ENCODE measurements around the gene ABCB8. TPM values are rescaled to one million over a fixed set of nuclear protein-coding genes. Genes with fewer than 3 reads are reported as not detected.
A peak's percentile ranks its signal among the peaks of the same experiment; 100 is the strongest.

ABCB8 gene
- total and polyA plus RNA-seq, 2 donors (not counting 1 experiment from before 2014, with no cell fraction given) = 41.4 to 69.7 TPM

DNA sequence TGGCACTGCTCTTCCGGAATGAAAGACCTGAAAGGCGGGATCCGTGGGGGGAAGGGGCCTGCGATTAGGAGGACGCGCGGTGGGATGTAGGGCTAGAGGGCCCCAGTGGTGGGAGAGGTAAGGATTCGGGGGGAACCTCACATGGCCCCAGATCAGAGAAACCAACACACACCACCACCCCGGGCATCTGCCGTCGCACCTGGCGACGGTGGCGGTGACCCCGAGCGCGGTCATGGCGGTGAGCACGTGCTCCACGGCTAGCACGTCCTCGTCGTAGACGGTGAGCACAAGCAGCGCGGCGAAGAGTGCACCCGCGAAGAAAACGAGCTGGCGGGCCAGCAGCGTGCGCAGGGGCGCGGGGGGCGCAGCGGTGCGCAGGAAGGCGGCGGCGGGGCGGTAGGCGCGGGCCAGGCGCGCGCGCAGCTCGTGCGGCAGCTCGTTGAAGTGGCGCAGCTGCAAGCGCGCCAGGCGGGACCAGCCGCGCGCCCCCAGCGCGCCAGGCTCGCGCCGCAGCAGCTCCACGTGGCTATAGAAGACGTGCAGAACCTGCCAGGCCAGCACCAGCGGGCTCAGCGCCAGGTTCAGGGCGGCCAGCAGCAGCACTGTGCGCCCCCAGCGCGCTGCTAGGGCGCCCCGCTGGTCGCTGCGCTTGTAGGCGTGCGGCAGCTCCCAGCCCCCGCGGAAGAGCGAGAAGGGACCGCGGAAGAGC is 9.7 kb upstream of the ABCB8 start:
- ATAC-seq (ENCODE audit: low read depth) = peak; percentile 9
- TF ChIP-seq, protein P1, sequence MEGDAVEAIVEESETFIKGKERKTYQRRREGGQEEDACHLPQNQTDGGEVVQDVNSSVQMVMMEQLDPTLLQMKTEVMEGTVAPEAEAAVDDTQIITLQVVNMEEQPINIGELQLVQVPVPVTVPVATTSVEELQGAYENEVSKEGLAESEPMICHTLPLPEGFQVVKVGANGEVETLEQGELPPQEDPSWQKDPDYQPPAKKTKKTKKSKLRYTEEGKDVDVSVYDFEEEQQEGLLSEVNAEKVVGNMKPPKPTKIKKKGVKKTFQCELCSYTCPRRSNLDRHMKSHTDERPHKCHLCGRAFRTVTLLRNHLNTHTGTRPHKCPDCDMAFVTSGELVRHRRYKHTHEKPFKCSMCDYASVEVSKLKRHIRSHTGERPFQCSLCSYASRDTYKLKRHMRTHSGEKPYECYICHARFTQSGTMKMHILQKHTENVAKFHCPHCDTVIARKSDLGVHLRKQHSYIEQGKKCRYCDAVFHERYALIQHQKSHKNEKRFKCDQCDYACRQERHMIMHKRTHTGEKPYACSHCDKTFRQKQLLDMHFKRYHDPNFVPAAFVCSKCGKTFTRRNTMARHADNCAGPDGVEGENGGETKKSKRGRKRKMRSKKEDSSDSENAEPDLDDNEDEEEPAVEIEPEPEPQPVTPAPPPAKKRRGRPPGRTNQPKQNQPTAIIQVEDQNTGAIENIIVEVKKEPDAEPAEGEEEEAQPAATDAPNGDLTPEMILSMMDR (IDR thresholded peaks at IDR 0.05) = peak; percentile 48
- TF ChIP-seq EZH2 (IDR thresholded peaks at IDR 0.05; ENCODE audit: borderline replicate concordance, insufficient read depth, low read depth, low read length, poor library complexity, severe bottlenecking) = no peak
- Mint-ChIP-seq H3K9me3 (ENCODE audit: insufficient read depth) (no peaks in the 10 kb centered on the region), H3K4me3 (peak overlapping the region; percentile 91), H3K4me1 (peaks cover 44% of the 10 kb centered on the region), H3K27ac (peak overlapping the region; percentile 72), H3K27me3 (peaks cover 31% of the 10 kb centered on the region)
- H3K79me2 ChIP-seq (ENCODE audit: control insufficient read depth, insufficient read depth, low read length) = no peaks in the 10 kb centered on the region
- peak overlapping the region; percentile 60 for H3K9ac ChIP-seq (ENCODE audit: low read length)
- no peaks in the 10 kb centered on the region for H4K20me1 ChIP-seq (ENCODE audit: control insufficient read depth, insufficient read depth, low read length, poor library complexity, severe bottlenecking)
- intact Hi-C loops (cut with micrococcal nuclease) = loop anchor here (1.0 kb wide), 3 partner anchors 10 to 120 kb away; partner anchors contain the start of gene ABCB8
- 3% methylated on average over 76 of the region's 82 CpGs for WGBS (ENCODE audit: insufficient coverage)
- H2AFZ ChIP-seq (ENCODE audit: insufficient read depth, low read depth, low read length, poor library complexity, severe bottlenecking) = peak overlapping the region; percentile 77
- POLR2A ChIA-PET = interaction anchor here (2.3 kb wide), 1 partner anchor 10 kb away, joined by 11 read pairs; the partner anchor contains the start of gene ABCB8
- H3K4me1 ChIP-seq (ENCODE audit: control insufficient read depth in 2 of 2, insufficient read depth in 2 of 2, low read length in 2 of 2) = peaks cover 29 to 38% of the 10 kb centered on the region in 2 donors
- CTCF ChIA-PET = interaction anchor here (0.6 to 3.9 kb wide), 21 partner anchors 8 to 1247 kb away, joined by 3 to 25 read pairs (median 4); partner anchors contain the start of genes ABCB8, CDK5 and TMUB1
- peak; percentile 71 for DNase-seq
- no peaks in the 10 kb centered on the region for H3K36me3 ChIP-seq (replicated peaks in 1 of 2; ENCODE audit: control extremely low read depth in 1 of 2, control insufficient read depth in 1 of 2, extremely low read depth in 1 of 2, insufficient read depth in 2 of 2, low read length in 1 of 2)
- H3K4me3 ChIP-seq (ENCODE audit: control extremely low read depth in 1 of 5, extremely low read depth in 1 of 5, insufficient read depth in 1 of 5, low read depth in 2 of 5, low read length in 4 of 5) = peak overlapping the region in 4 of 5 experiments; percentile 34 to 51 (median 42)
- no peak overlapping the region for H3K27ac ChIP-seq (ENCODE audit: low read length in 2 of 2)
- H3K9me3 ChIP-seq (ENCODE audit: control extremely low read depth in 1 of 3, control insufficient read depth in 2 of 3, insufficient read depth in 1 of 3, low read length in 2 of 3) = peaks cover 0 to 20% (median 0%) of the 10 kb centered on the region in 3 donors
- H3K4me2 ChIP-seq (replicated peaks; ENCODE audit: low read depth, low read length, poor library complexity, severe bottlenecking) = peak overlapping the region; percentile 97
- H3K27me3 ChIP-seq (replicated peaks in 1 of 4; ENCODE audit: control extremely low read depth in 1 of 4, control insufficient read depth in 3 of 4, insufficient read depth in 4 of 4, low read length in 3 of 4) = peaks cover 0 to 51% (median 21%) of the 10 kb centered on the region in 4 experiments

DNA sequence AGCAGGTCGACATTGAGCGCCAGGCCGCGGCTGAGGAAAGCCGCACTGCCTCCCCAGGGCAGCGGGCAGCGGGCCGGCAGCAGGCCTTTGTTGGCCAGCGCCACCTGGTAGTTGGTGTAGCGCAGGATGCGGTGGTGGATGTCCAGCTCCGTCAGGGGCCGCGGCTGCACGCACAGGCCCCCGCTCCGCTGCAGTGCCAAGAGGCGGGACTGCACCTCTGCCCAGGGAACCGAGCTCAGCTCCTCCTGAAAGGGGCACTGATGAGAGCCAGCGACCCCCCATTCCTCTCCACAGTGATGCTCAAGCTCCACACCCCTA is 9.2 kb upstream of the ABCB8 start:
- Histone ChIP-seq H3K4me2 (replicated peaks; ENCODE audit: low read depth, low read length, poor library complexity, severe bottlenecking) (peak overlapping the region; percentile 97), H3K27me3 (replicated peaks in 1 of 4; ENCODE audit: control extremely low read depth in 1 of 4, control insufficient read depth in 3 of 4, insufficient read depth in 4 of 4, low read length in 3 of 4) (peaks cover 0 to 49% (median 21%) of the 10 kb centered on the region in 4 experiments), H3K9ac (ENCODE audit: low read length) (peak overlapping the region; percentile 31), H2AFZ (ENCODE audit: insufficient read depth, low read depth, low read length, poor library complexity, severe bottlenecking) (peak overlapping the region; percentile 77), H3K27ac (ENCODE audit: low read length in 2 of 2) (no peak overlapping the region), H3K4me1 (ENCODE audit: control insufficient read depth in 2 of 2, insufficient read depth in 2 of 2, low read length in 2 of 2) (peaks cover 27 to 33% of the 10 kb centered on the region in 2 donors), H4K20me1 (ENCODE audit: control insufficient read depth, insufficient read depth, low read length, poor library complexity, severe bottlenecking) (no peaks in the 10 kb centered on the region), H3K9me3 (ENCODE audit: control extremely low read depth in 1 of 3, control insufficient read depth in 2 of 3, insufficient read depth in 1 of 3, low read length in 2 of 3) (peaks cover 0 to 15% (median 0%) of the 10 kb centered on the region in 3 donors), H3K79me2 (ENCODE audit: control insufficient read depth, insufficient read depth, low read length) (no peaks in the 10 kb centered on the region), H3K36me3 (replicated peaks in 1 of 2; ENCODE audit: control extremely low read depth in 1 of 2, control insufficient read depth in 1 of 2, extremely low read depth in 1 of 2, insufficient read depth in 2 of 2, low read length in 1 of 2) (no peaks in the 10 kb centered on the region), H3K4me3 (ENCODE audit: control extremely low read depth in 1 of 5, extremely low read depth in 1 of 5, insufficient read depth in 1 of 5, low read depth in 2 of 5, low read length in 4 of 5) (peak overlapping the region in 3 of 5 experiments; percentile 34 to 51 (median 48))
- Mint-ChIP-seq H3K27ac (no peak overlapping the region), H3K27me3 (peaks cover 31% of the 10 kb centered on the region), H3K4me3 (peak overlapping the region; percentile 91), H3K9me3 (ENCODE audit: insufficient read depth) (no peaks in the 10 kb centered on the region), H3K4me1 (peaks cover 40% of the 10 kb centered on the region)
- intact Hi-C loops (cut with micrococcal nuclease) = no loop called here
- ATAC-seq (ENCODE audit: low read depth) (no peak), DNase-seq (no peak)
- ChIA-PET POLR2A (interaction anchor here (2.3 kb wide), 1 partner anchor 9 kb away, joined by 11 read pairs; the partner anchor contains the start of gene ABCB8), CTCF (interaction anchor here (0.8 to 3.9 kb wide), 16 partner anchors 10 to 1248 kb away, joined by 3 to 25 read pairs (median 4); partner anchors contain the start of genes ABCB8, CDK5 and TMUB1)
- TF ChIP-seq, protein P1 (IDR thresholded peaks at IDR 0.05) = no peak
- TF ChIP-seq EZH2 (IDR thresholded peaks at IDR 0.05; ENCODE audit: borderline replicate concordance, insufficient read depth, low read depth, low read length, poor library complexity, severe bottlenecking) = no peak
- WGBS (ENCODE audit: insufficient coverage) = 25% methylated on average over 20 of the region's 20 CpGs
